ENCODE measurements around the gene TMEM144.

DNA sequence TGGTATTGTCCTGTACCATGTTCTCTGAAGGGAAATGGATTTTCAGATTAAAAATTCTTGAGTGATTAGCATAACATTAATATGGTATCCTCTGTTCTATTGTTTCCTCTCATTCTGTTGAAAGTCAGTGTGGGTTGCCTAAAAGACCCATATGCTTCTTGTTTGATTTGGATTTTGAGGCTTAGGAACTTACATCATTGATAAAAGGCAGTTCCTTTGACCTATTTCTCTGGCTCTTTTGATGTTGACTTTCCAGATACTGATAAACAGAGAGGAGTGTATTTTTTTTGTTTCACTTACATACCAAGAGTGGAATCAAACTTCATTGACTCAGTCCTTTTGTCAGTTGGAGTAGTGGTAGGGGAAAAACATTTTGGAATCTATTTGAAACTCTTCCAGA lies 32.8 kb downstream of the TMEM144 start:
- TF ChIP-seq, protein P1, sequence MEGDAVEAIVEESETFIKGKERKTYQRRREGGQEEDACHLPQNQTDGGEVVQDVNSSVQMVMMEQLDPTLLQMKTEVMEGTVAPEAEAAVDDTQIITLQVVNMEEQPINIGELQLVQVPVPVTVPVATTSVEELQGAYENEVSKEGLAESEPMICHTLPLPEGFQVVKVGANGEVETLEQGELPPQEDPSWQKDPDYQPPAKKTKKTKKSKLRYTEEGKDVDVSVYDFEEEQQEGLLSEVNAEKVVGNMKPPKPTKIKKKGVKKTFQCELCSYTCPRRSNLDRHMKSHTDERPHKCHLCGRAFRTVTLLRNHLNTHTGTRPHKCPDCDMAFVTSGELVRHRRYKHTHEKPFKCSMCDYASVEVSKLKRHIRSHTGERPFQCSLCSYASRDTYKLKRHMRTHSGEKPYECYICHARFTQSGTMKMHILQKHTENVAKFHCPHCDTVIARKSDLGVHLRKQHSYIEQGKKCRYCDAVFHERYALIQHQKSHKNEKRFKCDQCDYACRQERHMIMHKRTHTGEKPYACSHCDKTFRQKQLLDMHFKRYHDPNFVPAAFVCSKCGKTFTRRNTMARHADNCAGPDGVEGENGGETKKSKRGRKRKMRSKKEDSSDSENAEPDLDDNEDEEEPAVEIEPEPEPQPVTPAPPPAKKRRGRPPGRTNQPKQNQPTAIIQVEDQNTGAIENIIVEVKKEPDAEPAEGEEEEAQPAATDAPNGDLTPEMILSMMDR (IDR thresholded peaks at IDR 0.05), result no peak
- no peak for TF ChIP-seq POLR2A (IDR thresholded peaks at IDR 0.05)
